Measurements from ENCODE around the gene APBA1.

- no peak for TF ChIP-seq CTCF (optimal IDR thresholded peaks at IDR 0.05 in 1 of 3, IDR thresholded peaks at IDR 0.05 in 1 of 3, conservative IDR thresholded peaks at IDR 0.05 in 1 of 3; ENCODE audit: extremely low read depth in 1 of 3, insufficient read depth in 2 of 3, low read length in 3 of 3)
- no peak for TF ChIP-seq EZH2 (IDR thresholded peaks at IDR 0.05; ENCODE audit: low read length)
Observed at GRCh38 chr9:69579032-69579758, 93.0 kb downstream of the APBA1 start.

Measured in keratinocyte (primary cell).